Measurements from ENCODE around the gene BSDC1. TPM values are rescaled to one million over a fixed set of nuclear protein-coding genes. Genes with fewer than 3 reads are reported as not detected.

The BSDC1 gene
- total RNA-seq: 45.6 and 53.1 TPM in 2 replicates

DNA sequence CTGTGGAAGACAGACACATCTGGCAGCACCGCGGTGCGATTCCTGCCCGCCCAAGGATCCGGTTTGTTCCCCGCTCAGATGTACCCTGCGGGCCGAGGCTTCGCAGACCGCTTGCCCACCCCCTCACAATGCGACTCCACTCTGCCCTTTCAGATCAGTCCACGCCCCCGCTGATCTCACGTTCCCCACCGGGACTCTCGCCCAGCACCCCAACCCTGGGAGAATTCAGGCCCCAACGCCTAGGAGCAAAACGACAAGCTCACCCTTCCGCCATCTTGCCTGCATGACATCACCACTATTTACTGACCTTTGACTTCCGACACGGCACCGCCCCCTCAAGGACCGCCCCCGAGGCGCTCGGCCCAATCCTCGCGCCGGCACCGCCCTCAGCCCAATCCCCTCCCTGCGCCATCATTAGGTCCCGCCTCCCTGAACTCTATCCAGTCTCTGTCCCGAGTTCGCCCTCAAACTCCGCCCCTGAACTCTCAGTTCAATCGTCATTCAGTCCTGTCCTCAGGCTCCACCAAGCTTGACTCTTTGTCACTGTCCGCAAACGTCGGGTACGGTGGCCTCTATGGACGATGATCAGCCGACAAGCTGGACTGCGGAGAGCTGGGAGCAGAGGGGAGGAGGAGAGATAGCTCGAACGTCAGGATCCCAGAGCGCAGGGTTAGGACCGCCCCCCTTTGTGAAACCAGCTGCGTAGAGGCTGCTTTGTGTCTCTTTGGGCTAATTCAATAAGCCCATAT lies at the start of gene BSDC1:
Gene BSDC1 (minus strand): TSS at position 301 of the 749 bp plus-strand sequence. CDS start 27 bp downstream, at position 274.

DNA sequence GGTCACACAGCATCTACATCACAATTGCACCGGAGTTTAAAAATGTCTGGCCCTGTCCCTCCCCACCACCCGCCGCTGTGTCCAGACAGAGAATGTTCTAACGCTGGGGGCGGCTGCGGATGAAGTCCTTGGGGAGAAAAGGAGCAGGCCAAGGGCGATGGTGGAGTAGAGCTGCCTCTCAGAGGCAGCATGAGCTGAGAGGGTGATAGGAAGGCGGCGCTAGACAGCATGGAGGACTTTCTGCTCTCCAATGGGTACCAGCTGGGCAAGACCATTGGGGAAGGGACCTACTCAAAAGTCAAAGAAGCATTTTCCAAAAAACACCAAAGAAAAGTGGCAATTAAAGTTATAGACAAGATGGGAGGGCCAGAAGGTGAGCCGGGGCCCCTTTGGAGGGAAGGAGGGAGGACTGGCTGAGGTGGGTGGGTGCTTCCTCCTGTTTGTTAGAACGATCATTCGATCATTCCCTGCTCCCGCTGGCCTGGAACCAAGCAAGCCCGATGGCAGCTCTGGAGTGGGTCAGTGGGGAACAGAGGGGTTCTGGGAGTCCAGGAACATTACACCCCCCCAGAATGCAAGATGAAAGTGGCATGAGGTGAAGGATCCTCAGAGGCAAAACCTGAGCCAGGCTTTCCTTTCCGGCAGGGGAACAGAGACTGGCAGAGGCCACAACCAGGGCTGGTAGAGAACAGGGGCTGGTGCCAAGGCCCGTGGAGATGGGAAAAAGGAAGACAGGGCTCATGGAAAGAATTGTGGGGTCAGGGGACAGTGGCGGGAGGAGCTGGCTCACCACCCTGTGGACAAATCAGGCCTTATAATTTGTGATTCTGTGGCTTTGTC lies 31.5 kb downstream of the BSDC1 start, which contains the start of the genes FAM229A and TSSK3:
Gene FAM229A (minus strand): TSS at position 12 of the 840 bp plus-strand sequence. CDS start 394 bp downstream, outside the sequence.
Gene TSSK3 (plus strand): TSS at position 66 of the 840 bp plus-strand sequence. CDS start 163 bp downstream, at position 229.

DNA sequence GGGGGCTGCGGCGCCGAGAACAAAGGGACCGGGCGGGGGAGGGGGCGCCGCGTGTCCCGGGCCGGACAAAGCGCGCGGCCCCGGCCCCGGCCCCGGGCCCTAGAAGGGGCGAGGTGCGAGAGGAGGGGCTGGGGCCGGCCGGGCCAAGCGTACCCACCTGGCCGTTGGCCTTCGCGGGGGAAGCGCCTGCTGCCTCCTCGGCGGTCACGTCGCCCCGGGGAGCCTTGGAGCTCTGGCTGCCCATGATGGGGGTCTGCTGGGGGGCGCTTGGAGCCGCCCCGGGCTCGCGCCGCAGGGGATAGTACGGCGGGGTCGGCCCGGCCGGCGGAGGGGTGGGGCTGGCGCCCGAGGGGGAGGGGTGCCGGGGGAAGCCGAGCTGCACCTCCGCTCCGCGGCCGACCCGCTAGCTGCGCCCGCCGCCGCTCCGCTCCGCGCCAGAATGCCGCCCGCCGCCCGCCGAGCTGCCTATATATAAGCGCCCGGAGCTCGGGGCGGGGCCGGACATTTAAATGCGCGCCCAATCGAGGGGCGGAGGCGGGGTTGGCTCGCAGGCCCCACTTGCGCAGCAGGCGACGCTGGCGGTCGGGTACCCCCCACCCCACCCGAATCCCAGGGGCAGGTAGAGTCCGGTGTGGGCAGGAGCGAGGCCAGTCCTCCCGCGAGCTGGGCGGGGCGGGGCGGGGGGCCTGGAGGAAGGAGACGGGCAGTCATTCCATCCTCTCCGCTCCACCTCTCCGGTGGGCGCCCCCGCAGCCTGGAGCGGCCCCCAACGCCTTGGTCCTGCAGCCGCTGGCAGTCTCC lies 58.3 kb downstream of the BSDC1 start, which contains the start of gene MARCKSL1:
Gene MARCKSL1 (minus strand): TSS at position 444 of the 801 bp plus-strand sequence. CDS start 200 bp downstream, at position 244.

Other genes with a start within 250 kb of the BSDC1 start
- gene TXLNA, start 214.8 kb downstream of the BSDC1 start, total RNA-seq: 55.9 and 58.0 TPM in 2 replicates
- gene CCDC28B, start 193.8 kb downstream of the BSDC1 start, total RNA-seq: 16.0 and 16.8 TPM in 2 replicates
- gene IQCC, start 188.8 kb downstream of the BSDC1 start, total RNA-seq: 2.9 and 3.3 TPM in 2 replicates
- not detected in 2 replicates for gene DCDC2B, start 185.4 kb downstream of the BSDC1 start, total RNA-seq
- 8.2 and 11.9 TPM in 2 replicates for gene TMEM234, start 172.1 kb downstream of the BSDC1 start, total RNA-seq
- 370 and 402 TPM in 2 replicates for gene EIF3I, start 172.0 kb downstream of the BSDC1 start, total RNA-seq
- gene FAM167B, start 147.2 kb downstream of the BSDC1 start, total RNA-seq: 0.30 and 0.50 TPM in 2 replicates
- gene LCK, start 143.2 kb downstream of the BSDC1 start, total RNA-seq: not detected in 2 replicates
- 53.1 and 56.5 TPM in 2 replicates for gene HDAC1, start 102.4 kb downstream of the BSDC1 start, total RNA-seq
- 94.5 and 103 TPM in 2 replicates for gene MARCKSL1, start 58.2 kb downstream of the BSDC1 start, total RNA-seq
- gene FAM229A, start 32.0 kb downstream of the BSDC1 start, total RNA-seq: 1.0 and 1.9 TPM in 2 replicates
- gene TSSK3, start 31.9 kb downstream of the BSDC1 start, total RNA-seq: under 0.01 TPM in 1 of 2 replicates, not detected in the other
- not detected in 2 replicates for gene ZBTB8B, start 70.6 kb upstream of the BSDC1 start, total RNA-seq
- 3.0 and 3.9 TPM in 2 replicates for gene ZBTB8A, start 145.0 kb upstream of the BSDC1 start, total RNA-seq